ENCODE measurements around the gene PTPRT. TPM values are rescaled to one million over a fixed set of nuclear protein-coding genes. Genes with fewer than 3 reads are reported as not detected.

Gene PTPRT
- total RNA-seq, 4 donors from 2014 or later = under 0.01 to 2.1 TPM; not detected in 2

GRCh38 chr20:43155366-43156100, 34.2 kb downstream of the PTPRT start:
- H3K4me1 ChIP-seq = no peaks in the 10 kb centered on the region
- no peak overlapping the region for H3K27ac ChIP-seq
- DNase-seq = no peak
- no peak overlapping the region for H3K4me3 ChIP-seq
- H3K36me3 ChIP-seq = no peaks in the 10 kb centered on the region
- intact Hi-C loops (cut with DNase I; ENCODE audit: low total_unique reads) = no loop called here
- TF ChIP-seq POLR2A (IDR thresholded peaks at IDR 0.05) = no peak
- no peak for TF ChIP-seq CTCF (IDR thresholded peaks at IDR 0.05)
- no peaks in the 10 kb centered on the region for H3K27me3 ChIP-seq
- no peaks in the 10 kb centered on the region for H3K9me3 ChIP-seq

GRCh38 chr20:43151901-43152300, 37.8 kb downstream of the PTPRT start:
- TF ChIP-seq POLR2A (IDR thresholded peaks at IDR 0.05) = no peak
- no peak for TF ChIP-seq CTCF (IDR thresholded peaks at IDR 0.05)
- Histone ChIP-seq H3K9me3 (no peaks in the 10 kb centered on the region), H3K36me3 (no peaks in the 10 kb centered on the region), H3K4me3 (no peak overlapping the region), H3K4me1 (no peaks in the 10 kb centered on the region), H3K27me3 (no peaks in the 10 kb centered on the region), H3K27ac (no peak overlapping the region)
- intact Hi-C loops (cut with DNase I; ENCODE audit: low total_unique reads) = no loop called here
- DNase-seq = no peak

- intact Hi-C loops (cut with DNase I; ENCODE audit: low total_unique reads) = no loop called here
- no peaks in the 10 kb centered on the region for H3K9me3 ChIP-seq
- H3K27me3 ChIP-seq = no peaks in the 10 kb centered on the region
- TF ChIP-seq CTCF (IDR thresholded peaks at IDR 0.05) = no peak
- no peak for TF ChIP-seq POLR2A (IDR thresholded peaks at IDR 0.05)
- H3K36me3 ChIP-seq = no peaks in the 10 kb centered on the region
- no peaks in the 10 kb centered on the region for H3K4me1 ChIP-seq
- no peak overlapping the region for H3K27ac ChIP-seq
- no peak overlapping the region for H3K4me3 ChIP-seq
- no peak for DNase-seq
Observed at GRCh38 chr20:43151256-43151655, 38.5 kb downstream of the PTPRT start.

- no peak overlapping the region for H3K27ac ChIP-seq
- no peak for DNase-seq
- H3K4me3 ChIP-seq = no peak overlapping the region
- TF ChIP-seq CTCF (IDR thresholded peaks at IDR 0.05) = no peak
- TF ChIP-seq POLR2A (IDR thresholded peaks at IDR 0.05) = no peak
- H3K36me3 ChIP-seq = no peaks in the 10 kb centered on the region
- H3K27me3 ChIP-seq = no peaks in the 10 kb centered on the region
- H3K4me1 ChIP-seq = no peaks in the 10 kb centered on the region
- H3K9me3 ChIP-seq = no peaks in the 10 kb centered on the region
- intact Hi-C loops (cut with DNase I; ENCODE audit: low total_unique reads) = no loop called here
Observed at GRCh38 chr20:43140726-43141125, 49.0 kb downstream of the PTPRT start.

GRCh38 chr20:43138061-43138770, 51.5 kb downstream of the PTPRT start:
- no peak for DNase-seq
- intact Hi-C loops (cut with DNase I; ENCODE audit: low total_unique reads) = no loop called here
- Histone ChIP-seq H3K4me1 (no peaks in the 10 kb centered on the region), H3K4me3 (no peak overlapping the region), H3K27ac (no peak overlapping the region), H3K9me3 (no peaks in the 10 kb centered on the region), H3K27me3 (no peaks in the 10 kb centered on the region), H3K36me3 (no peaks in the 10 kb centered on the region)
- TF ChIP-seq CTCF (IDR thresholded peaks at IDR 0.05) (no peak), POLR2A (IDR thresholded peaks at IDR 0.05) (no peak)

Data from uterus (tissue), 4 donors.